ENCODE measurements around the gene SLC25A21. TPM values are rescaled to one million over a fixed set of nuclear protein-coding genes. Genes with fewer than 3 reads are reported as not detected.

SLC25A21 gene
- total and polyA plus RNA-seq, 2 of the 13 experiments (the other 11 are each of a cell fraction or from before 2014, with no cell fraction given): 1.9 to 2.9 TPM

- DNase-seq (ENCODE audit: low spot score) (peak; percentile 45), FAIRE-seq (no peak), ATAC-seq (no peak)
- Histone ChIP-seq H3K27ac (ENCODE audit: extremely low read length, insufficient read depth, low read length) (no peak overlapping the region), H3K4me2 (ENCODE audit: low read depth, low read length) (no peak overlapping the region), H3K4me1 (ENCODE audit: insufficient read depth, low read length) (peaks cover 57% of the 10 kb centered on the region), H4K20me1 (ENCODE audit: insufficient read depth, low read length) (no peaks in the 10 kb centered on the region), H3K4me3 (replicated peaks in 1 of 3; ENCODE audit: insufficient read depth in 1 of 3, low read depth in 2 of 3, low read length in 3 of 3) (no peak overlapping the region), H2AFZ (ENCODE audit: low read length) (no peak overlapping the region), H3K9ac (ENCODE audit: insufficient read depth, low read depth, low read length) (no peak overlapping the region), H3K79me2 (ENCODE audit: insufficient read depth, low read length) (peaks cover 26% of the 10 kb centered on the region), H3K27me3 (ENCODE audit: control insufficient read depth in 1 of 2, insufficient read depth in 2 of 2, low read length in 2 of 2) (no peaks in the 10 kb centered on the region; a peak in 1 of 5 replicates), H3K9me3 (ENCODE audit: low read length) (peaks cover 16% of the 10 kb centered on the region), H3K36me3 (replicated peaks in 1 of 2; ENCODE audit: control insufficient read depth in 1 of 2, insufficient read depth in 2 of 2, low read length in 2 of 2) (no peaks in the 10 kb centered on the region)
- 88% methylated on average over 2 of the region's 2 CpGs for WGBS (ENCODE audit: low lambda C conversion rate)
- ChIA-PET POLR2A (interaction anchor here (1.5 kb wide), 1 partner anchor 29 kb away, joined by 4 read pairs; the partner anchor contains the start of gene SLC25A21), CTCF (ENCODE audit: low intra/inter-chr PET ratio, low total read pairs) (no interaction called here)
- intact Hi-C loops (cut with micrococcal nuclease; ENCODE audit: unreplicated experiment): loop anchor here (2.0 kb wide), 1 partner anchor 29 kb away; no protein-coding TSS in a partner anchor
- in situ Hi-C loops (cut with HindIII; ENCODE audit: extremely low pct_ligation_motif_present, low pct_unique_long_range_greater_than_20kb): no loop called here
- BruUV-seq (replicated peaks): no TSS peak
- TF ChIP-seq CSRNP1 (CRISPR knock-in tag; IDR thresholded peaks at IDR 0.05) (no peak), ZNF280B (CRISPR knock-in tag; IDR thresholded peaks at IDR 0.05; ENCODE audit: borderline replicate concordance) (no peak), IRF9 (CRISPR knock-in tag; IDR thresholded peaks at IDR 0.05; ENCODE audit: borderline replicate concordance) (no peak), IRX3 (CRISPR knock-in tag; IDR thresholded peaks at IDR 0.05; ENCODE audit: borderline replicate concordance, low read depth) (no peak), FOXO1 (CRISPR knock-in tag; IDR thresholded peaks at IDR 0.05) (no peak), BRD4 (CRISPR knock-in tag; IDR thresholded peaks at IDR 0.05) (no peak), SALL1 (CRISPR knock-in tag; IDR thresholded peaks at IDR 0.05) (no peak), ZNF34 (CRISPR knock-in tag; IDR thresholded peaks at IDR 0.05; ENCODE audit: borderline replicate concordance) (no peak), AKAP8 (CRISPR knock-in tag; IDR thresholded peaks at IDR 0.05) (no peak), ZKSCAN5 (CRISPR knock-in tag; IDR thresholded peaks at IDR 0.05) (no peak), ZBTB44 (CRISPR knock-in tag; IDR thresholded peaks at IDR 0.05) (no peak), TBX3 (IDR thresholded peaks at IDR 0.05; ENCODE audit: borderline replicate concordance) (no peak), ZSCAN31 (CRISPR knock-in tag; IDR thresholded peaks at IDR 0.05; ENCODE audit: low read depth) (no peak), HIVEP1 (CRISPR knock-in tag; IDR thresholded peaks at IDR 0.05) (no peak), SALL2 (CRISPR knock-in tag; IDR thresholded peaks at IDR 0.05) (no peak), RELA (CRISPR knock-in tag; IDR thresholded peaks at IDR 0.05) (no peak), ZNF441 (CRISPR knock-in tag; IDR thresholded peaks at IDR 0.05; ENCODE audit: borderline replicate concordance) (no peak), ZNF460 (CRISPR knock-in tag; IDR thresholded peaks at IDR 0.05; ENCODE audit: borderline replicate concordance) (no peak), ZMYM4 (CRISPR knock-in tag; IDR thresholded peaks at IDR 0.05) (0 out of 2 replicates have a peak, but pooled peaks have one; percentile 28), HNRNPH1 (optimal IDR thresholded peaks at IDR 0.05; ENCODE audit: low read depth, low read length) (no peak), SMAD3 (CRISPR knock-in tag; IDR thresholded peaks at IDR 0.05) (no peak)
Measured at GRCh38 chr14:37201724-37202123, 29.3 kb upstream of the SLC25A21 start.
